Stomach (tissue), 4 donors: ENCODE measurements around the gene ANKRD12.
"Not testable (repeated sequence)": the region's sequence is repeated elsewhere in the genome, so short reads cannot be mapped to it uniquely, and the experiment has no call there.

Experiments
- CTCF ChIP-seq, 7 experiments: fragments of 450-650 bp in 4 of 7; fragments of 200-600 bp in 3 of 7; sonication (generic) in 3 of 7; IDR thresholded peaks; one replicate each; pipeline ENCODE4 v1.5.1; 2016 to 2019; ENCODE audit warnings: antibody characterized with exemption in 7 of 7, control low read depth in 2 of 7, mild to moderate bottlenecking in 1 of 7
- EP300 ChIP-seq: sonication (generic); formaldehyde crosslinking; IDR thresholded peaks from one replicate; pipeline ENCODE4 v1.6.1; 2017; ENCODE audit warnings: antibody characterized with exemption
- POLR2A ChIP-seq, 4 donors: fragments of 450-650 bp; IDR thresholded peaks; one replicate each; pipeline ENCODE4 v1.6.1; 2016; ENCODE audit warnings: antibody characterized with exemption in 4 of 4, control low read depth in 2 of 4, mild to moderate bottlenecking in 1 of 4, moderate library complexity in 1 of 4
- POLR2AphosphoS5 ChIP-seq, 3 donors: sonication (generic); formaldehyde crosslinking; IDR thresholded peaks; one replicate each; pipeline ENCODE4 v1.6.1; 2016; ENCODE audit warnings: antibody characterized with exemption in 3 of 3

DNA sequence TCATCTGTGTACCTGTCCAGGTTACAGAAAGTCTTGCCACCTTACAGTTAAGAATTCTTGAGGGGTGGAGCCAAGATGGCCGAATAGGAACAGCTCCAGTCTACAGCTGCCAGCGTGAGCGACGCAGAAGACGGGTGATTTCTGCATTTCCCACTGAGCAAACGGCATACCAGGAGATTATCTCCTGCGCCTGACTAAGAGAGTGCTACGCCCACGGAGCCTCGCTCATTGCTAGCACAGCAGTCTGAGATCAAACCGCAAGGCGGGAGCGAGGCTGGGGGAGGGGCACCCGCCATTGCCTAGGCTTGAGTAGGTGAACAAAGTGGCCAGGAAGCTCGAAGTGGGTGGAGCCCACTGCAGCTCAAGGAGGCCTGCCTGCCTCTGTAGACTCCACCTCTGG is 128.2 kb downstream of the ANKRD12 start:
- not testable (repeated sequence) for TF ChIP-seq CTCF (IDR thresholded peaks at IDR 0.05); POLR2A (IDR thresholded peaks at IDR 0.05); POLR2AphosphoS5 (IDR thresholded peaks at IDR 0.05); EP300
